Right cardiac atrium (tissue), 5 donors: ENCODE data around the gene ZNF536. TPM values are rescaled to one million over a fixed set of nuclear protein-coding genes. Genes with fewer than 3 reads are reported as not detected.
"Not testable (repeated sequence)": the region's sequence is repeated elsewhere in the genome, so short reads cannot be mapped to it uniquely, and the experiment has no call there.

Source experiments
- ATAC-seq, 2 donors: fragments of 200-7000 bp; cut with Tn5 transposase; one replicate each; pipeline versions ENCODE4 v1.8.0 to v1.9.1; 2020; ENCODE audit warnings: moderate library complexity in 2 of 2, mild to moderate bottlenecking in 1 of 2
- DNase-seq, 3 donors: peaks; one replicate each; pipeline ENCODE4 v3.0.0-alpha.2; 2020
- H3K27ac ChIP-seq: one replicate; pipeline ENCODE4 v1.5.1; 2013; ENCODE audit warnings: mild to moderate bottlenecking, low read length, control low read depth, moderate library complexity
- H3K27me3 ChIP-seq: one replicate; pipeline ENCODE4 v1.6.1; 2013; ENCODE audit not compliant: control insufficient read depth, insufficient read depth
- H3K4me1 ChIP-seq: one replicate; pipeline ENCODE4 v1.6.1; 2013; ENCODE audit warnings: low read length; ENCODE audit not compliant: control insufficient read depth, insufficient read depth
- H3K4me3 ChIP-seq: one replicate; pipeline ENCODE4 v1.5.1; 2013; ENCODE audit warnings: low read length, control low read depth
- H3K9me3 ChIP-seq: one replicate; pipeline ENCODE4 v1.6.1; 2013; ENCODE audit warnings: low read length; ENCODE audit not compliant: control insufficient read depth
- WGBS: extraction: QIAGEN DNeasy Blood & Tissue Kit; methylation state at CpG from one replicate; pipeline ENCODE4 v1.1.7; 2013; 5-methylcytosine and 5-hydroxymethylcytosine counted together
- intact Hi-C, 4 donors: fragments of 100-400 bp; cut with DNase I; formaldehyde crosslinking; loops; one replicate each; pipeline versions ENCODE4 v1.11.0 to v1.14.0; 2022 to 2023
- polyA plus RNA-seq: library from polyadenylated mRNA; stranded (reverse); fragments of 200-250 nt; gene quantifications from one replicate; pipeline ENCODE4 v1.2.3, GENCODE V29; 2013
- total RNA-seq, 4 donors: library from RNA; stranded (reverse); fragmentation: NEBNext Ultra II Directional; extraction: Animal tissue kit (Norgen Biotek cat#: 25700); gene quantifications; one replicate each; pipeline ENCODE4 v1.2.1, GENCODE V29; 2021
- donor health status: healthy with polysubstance abuse.
- donor health status: DM: no; HTN: yes; CAD: no.
- donor health status: DM: no; HTN: no; CAD: no.
- donor health status: DM: no; HTN: yes; CAD: no; lungs with severe emphysema.
- donor health status: DM: yes; HTN: yes; CAD: no.

The ZNF536 gene
- total and polyA plus RNA-seq, 5 donors, result 2.5 to 6.5 (median 4.2) TPM

GRCh38 chr19:30391554-30392551 is 19.7 kb downstream of the ZNF536 start:
- H3K4me1 ChIP-seq, result peaks cover 3% of the 10 kb centered on the region
- H3K4me3 ChIP-seq, result no peak overlapping the region
- no peak overlapping the region for H3K27ac ChIP-seq
- H3K9me3 ChIP-seq, result no peaks in the 10 kb centered on the region
- no peak for DNase-seq
- ATAC-seq, result no peak
- intact Hi-C loops, result no loop called here
- no peaks in the 10 kb centered on the region for H3K27me3 ChIP-seq
- WGBS, result 68% methylated on average over 19 of the region's 19 CpGs

GRCh38 chr19:30393046-30393445 is 20.9 kb downstream of the ZNF536 start:
- ATAC-seq (no peak), DNase-seq (no peak)
- 79% methylated on average over 5 of the region's 5 CpGs for WGBS
- H3K4me3 ChIP-seq, result no peak overlapping the region
- no peaks in the 10 kb centered on the region for H3K9me3 ChIP-seq
- H3K4me1 ChIP-seq, result no peaks in the 10 kb centered on the region
- no peaks in the 10 kb centered on the region for H3K27me3 ChIP-seq
- intact Hi-C loops, result no loop called here
- H3K27ac ChIP-seq, result no peak overlapping the region

- Histone ChIP-seq H3K27me3 (no peaks in the 10 kb centered on the region), H3K9me3 (no peaks in the 10 kb centered on the region), H3K27ac (no peak overlapping the region), H3K4me1 (no peaks in the 10 kb centered on the region), H3K4me3 (no peak overlapping the region)
- DNase-seq, result no peak
- 79% methylated on average over 6 of the region's 6 CpGs for WGBS
- intact Hi-C loops, result no loop called here
- no peak for ATAC-seq
These were observed 21.7 kb downstream of the ZNF536 start for GRCh38 chr19:30393729-30394480.

GRCh38 chr19:30394481-30395151 is 22.4 kb downstream of the ZNF536 start:
- ATAC-seq, result no peak
- no peaks in the 10 kb centered on the region for H3K4me1 ChIP-seq

GRCh38 chr19:30395283-30395682 is 23.1 kb downstream of the ZNF536 start:
- WGBS, result 84% methylated on average over 2 of the region's 2 CpGs
- intact Hi-C loops, result no loop called here
- Histone ChIP-seq H3K4me1 (no peaks in the 10 kb centered on the region), H3K27ac (no peak overlapping the region), H3K27me3 (no peaks in the 10 kb centered on the region), H3K4me3 (no peak overlapping the region), H3K9me3 (no peaks in the 10 kb centered on the region)
- no peak for DNase-seq
- no peak for ATAC-seq

More at GRCh38 chr19:30394481-30395151, 22.4 kb downstream of the ZNF536 start:
- no peaks in the 10 kb centered on the region for H3K9me3 ChIP-seq
- no peaks in the 10 kb centered on the region for H3K27me3 ChIP-seq
- intact Hi-C loops, result no loop called here
- H3K27ac ChIP-seq, result no peak overlapping the region
- no peak for DNase-seq
- WGBS, result 87% methylated on average over 6 of the region's 6 CpGs
- no peak overlapping the region for H3K4me3 ChIP-seq

- H3K4me1 ChIP-seq, H3K4me3 ChIP-seq, ATAC-seq, DNase-seq, H3K27ac ChIP-seq, H3K27me3 ChIP-seq, H3K9me3 ChIP-seq, intact Hi-C loops: not testable (repeated sequence)
- WGBS, result 94% methylated on average over 3 of the region's 3 CpGs
These were observed 26.4 kb downstream of the ZNF536 start for GRCh38 chr19:30398539-30398938.

- Histone ChIP-seq H3K27me3 (no peaks in the 10 kb centered on the region), H3K9me3 (no peaks in the 10 kb centered on the region), H3K27ac (no peak overlapping the region), H3K4me3 (no peak overlapping the region), H3K4me1 (no peaks in the 10 kb centered on the region)
- ATAC-seq, result no peak
- DNase-seq, result no peak
- intact Hi-C loops, result loop anchor here in 1 of 4 donors (10.0 kb wide), 1 partner anchor 167 kb away; no protein-coding TSS in a partner anchor
- 87% methylated on average over 4 of the region's 4 CpGs for WGBS
These were observed 29.8 kb downstream of the ZNF536 start for GRCh38 chr19:30401956-30402355.

- intact Hi-C loops, result loop anchor here in 1 of 4 donors (10.0 kb wide), 1 partner anchor 168 kb away; no protein-coding TSS in a partner anchor
- WGBS, result 81% methylated on average over 15 of the region's 15 CpGs
- Histone ChIP-seq H3K27ac (no peak overlapping the region), H3K4me3 (no peak overlapping the region), H3K4me1 (no peaks in the 10 kb centered on the region), H3K9me3 (no peaks in the 10 kb centered on the region), H3K27me3 (no peaks in the 10 kb centered on the region)
- DNase-seq (no peak), ATAC-seq (no peak)
These were observed 30.4 kb downstream of the ZNF536 start for GRCh38 chr19:30402436-30403202.

GRCh38 chr19:30403203-30403985 is 31.2 kb downstream of the ZNF536 start:
- ATAC-seq (no peak), DNase-seq (no peak)
- intact Hi-C loops, result loop anchor here in 1 of 4 donors (10.0 kb wide), 1 partner anchor 169 kb away; no protein-coding TSS in a partner anchor
- no peak overlapping the region for H3K27ac ChIP-seq
- H3K9me3 ChIP-seq, result no peaks in the 10 kb centered on the region
- no peaks in the 10 kb centered on the region for H3K27me3 ChIP-seq
- H3K4me1 ChIP-seq, result no peaks in the 10 kb centered on the region
- no peak overlapping the region for H3K4me3 ChIP-seq
- 56% methylated on average over 12 of the region's 12 CpGs for WGBS
